ENCODE data around the gene PTGIS. TPM values are rescaled to one million over a fixed set of nuclear protein-coding genes. Genes with fewer than 3 reads are reported as not detected.

PTGIS gene
- total RNA-seq (2022; extraction: Qiagen RNA extraction; ENCODE audit: low read depth): 0.02 to 0.09 TPM (median 0.06 TPM) in 3 of 5 replicates, not detected in the others

GRCh38 chr20:49567421-49568277 is at the start of gene PTGIS:
Gene PTGIS, minus strand, starts transcription at chr20:49568137. Its CDS starts 21 bp downstream, at chr20:49568116.

GRCh38 chr20:49482621-49483017 is 85.3 kb downstream of the PTGIS start, which contains the start of gene KCNB1:
Gene KCNB1, minus strand, starts transcription at chr20:49482668. Its CDS starts 188 bp downstream, at chr20:49482480.

Other genes with a start within 250 kb of the PTGIS start
- 0.41 to 4.3 TPM (median 1.0 TPM) in 5 replicates for gene KCNB1, start 85.5 kb downstream of the PTGIS start, total RNA-seq (2022; extraction: Qiagen RNA extraction; ENCODE audit: low read depth)
- gene B4GALT5, start 145.7 kb upstream of the PTGIS start, total RNA-seq (2022; extraction: Qiagen RNA extraction; ENCODE audit: low read depth): 45.8 to 64.2 TPM (median 59.5 TPM) in 5 replicates
- gene SLC9A8, start 244.7 kb upstream of the PTGIS start, total RNA-seq (2022; extraction: Qiagen RNA extraction; ENCODE audit: low read depth): 6.5 to 9.3 TPM (median 9.3 TPM) in 5 replicates